SK-N-MC (cell line): ENCODE data around the gene CXorf65.

Source experiments
- DNase-seq: peaks from one replicate; pipeline ENCODE4 v3.0.0-alpha.2; 2011; ENCODE audit warnings: low read depth, low spot score
- H3K27ac ChIP-seq: fragments of 200-600 bp; sonication (generic); 2 replicates; pipeline ENCODE4 v1.5.1; 2016; ENCODE audit warnings: mixed run types
- H3K36me3 ChIP-seq: fragments of 200-600 bp; sonication (generic); 2 replicates; pipeline ENCODE4 v1.6.1; 2017; ENCODE audit warnings: antibody characterized with exemption, low read length, mixed read lengths; ENCODE audit not compliant: insufficient read depth
- H3K4me3 ChIP-seq: fragments of 200-600 bp; sonication (generic); 2 replicates; pipeline ENCODE4 v1.5.1; 2016
- H3K9ac ChIP-seq: fragments of 200-600 bp; sonication (generic); 2 replicates; pipeline ENCODE4 v1.8.0; 2017; ENCODE audit warnings: mixed run types, mixed read lengths; ENCODE audit not compliant: insufficient read length
- H3K9me3 ChIP-seq: fragments of 200-600 bp; sonication (generic); 2 replicates; pipeline ENCODE4 v1.6.1; 2017; ENCODE audit warnings: low read depth, mild to moderate bottlenecking, antibody characterized with exemption, low read length, moderate library complexity, mixed read lengths
- EZH2 ChIP-seq: fragments of 200-600 bp; sonication (generic); IDR thresholded peaks from one replicate; pipeline ENCODE4 v1.6.1; 2017; ENCODE audit warnings: antibody characterized with exemption
- FOXP2 ChIP-seq: optimal IDR thresholded peaks from 2 replicates; pipeline ENCODE3; 2011; ENCODE audit warnings: mild to moderate bottlenecking, moderate library complexity; ENCODE audit not compliant: insufficient read depth; ENCODE audit errors: extremely low read length, control extremely low read depth
- POLR2AphosphoS5 ChIP-seq: IDR thresholded peaks from 2 replicates; pipeline ENCODE4 v1.6.1; 2012; ENCODE audit warnings: mild to moderate bottlenecking, low read depth, low read length, borderline replicate concordance

Gene CXorf65

DNA sequence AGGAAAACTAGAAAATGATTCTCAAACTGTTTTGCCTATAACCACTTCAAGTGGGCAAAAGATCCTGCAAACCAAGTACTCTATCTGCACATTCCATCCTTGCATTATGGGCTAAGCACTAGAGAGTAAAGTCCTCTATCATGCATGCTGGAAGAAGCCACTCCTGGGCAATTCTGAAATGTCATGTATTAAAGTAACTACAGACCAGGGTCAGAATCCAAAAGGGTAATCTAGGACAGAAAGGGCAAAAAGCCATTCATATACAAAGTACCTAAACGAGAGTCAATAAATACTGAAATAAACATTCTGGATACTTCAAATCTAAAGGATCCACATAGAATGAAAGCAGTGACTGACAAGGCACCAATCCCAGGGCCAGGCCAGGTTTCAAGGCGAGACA lies 39.5 kb downstream of the CXorf65 start:
- DNase-seq, result no peak
- Histone ChIP-seq H3K9me3 (no peaks in the 10 kb centered on the region), H3K27ac (no peak overlapping the region), H3K36me3 (peaks cover 3% of the 10 kb centered on the region; the same call in 1 of the 2 replicates), H3K9ac (peak overlapping the region; percentile 63), H3K4me3 (peak overlapping the region; percentile 87)
- TF ChIP-seq EZH2, result no peak

DNA sequence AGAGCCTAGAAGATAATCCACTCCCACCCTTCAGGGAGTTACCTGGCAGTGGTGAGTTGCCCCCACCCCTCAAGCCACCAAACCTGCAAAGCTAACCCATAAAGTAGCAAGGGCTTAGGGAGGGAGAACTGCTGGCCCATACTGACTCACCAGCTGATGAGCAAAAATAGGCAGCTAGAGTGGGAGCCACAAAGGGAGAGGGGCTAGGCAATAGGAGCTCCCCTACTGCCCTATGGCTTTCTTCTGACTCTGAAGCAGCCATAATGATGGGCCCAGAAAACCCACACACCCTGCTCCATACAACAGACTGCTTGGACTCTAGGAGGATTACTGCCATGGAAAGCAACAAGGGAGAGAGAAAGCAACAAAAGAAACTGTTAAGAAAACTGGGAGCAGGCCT lies 46.4 kb downstream of the CXorf65 start:
- Histone ChIP-seq H3K9ac (no peak overlapping the region), H3K9me3 (no peaks in the 10 kb centered on the region), H3K4me3 (no peak overlapping the region), H3K27ac (no peak overlapping the region), H3K36me3 (peaks cover 16% of the 10 kb centered on the region; the same call in 1 of the 2 replicates)
- DNase-seq, result no peak
- no peak for TF ChIP-seq EZH2
- TF ChIP-seq FOXP2, result no peak
- TF ChIP-seq POLR2AphosphoS5, result no peak

DNA sequence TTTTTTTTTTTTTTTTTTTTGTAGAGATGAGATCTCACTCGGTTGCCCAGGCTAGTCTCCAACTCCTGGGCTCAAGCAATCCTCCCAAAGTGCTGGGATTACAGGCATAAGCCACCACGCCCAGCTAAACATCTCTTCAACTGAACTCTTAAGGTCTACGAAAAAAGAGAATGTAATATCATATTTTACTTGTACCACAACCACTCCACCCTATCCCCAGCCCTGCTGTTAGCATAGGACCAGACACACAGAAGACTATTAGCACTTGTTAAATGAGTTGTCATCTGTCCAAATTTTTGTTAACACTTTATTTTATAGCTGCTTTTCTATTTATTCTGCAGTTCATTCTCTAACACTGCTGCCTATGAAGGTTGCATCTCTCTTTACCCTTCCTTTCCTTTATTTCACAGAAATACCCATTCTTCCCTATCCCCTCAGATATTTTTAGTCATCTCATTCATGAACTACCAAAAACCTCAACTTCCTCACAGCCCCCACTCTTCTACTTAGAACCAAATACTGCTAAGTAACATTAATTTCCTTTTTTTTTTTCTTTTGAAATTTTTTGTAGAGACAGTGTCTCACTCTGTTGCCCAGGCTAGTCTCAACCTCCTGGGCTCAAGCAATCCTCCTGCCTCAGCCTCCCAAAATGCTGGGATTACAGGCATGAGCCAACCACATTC lies 48.6 kb downstream of the CXorf65 start:
- no peak overlapping the region for H3K27ac ChIP-seq
- H3K9me3 ChIP-seq, result no peaks in the 10 kb centered on the region
- peaks cover 16% of the 10 kb centered on the region; the same call in 1 of the 2 replicates for H3K36me3 ChIP-seq
- no peak overlapping the region for H3K4me3 ChIP-seq
- no peak for DNase-seq
- no peak for TF ChIP-seq FOXP2
- no peak for TF ChIP-seq POLR2AphosphoS5
- TF ChIP-seq EZH2, result no peak
- H3K9ac ChIP-seq, result no peak overlapping the region

DNA sequence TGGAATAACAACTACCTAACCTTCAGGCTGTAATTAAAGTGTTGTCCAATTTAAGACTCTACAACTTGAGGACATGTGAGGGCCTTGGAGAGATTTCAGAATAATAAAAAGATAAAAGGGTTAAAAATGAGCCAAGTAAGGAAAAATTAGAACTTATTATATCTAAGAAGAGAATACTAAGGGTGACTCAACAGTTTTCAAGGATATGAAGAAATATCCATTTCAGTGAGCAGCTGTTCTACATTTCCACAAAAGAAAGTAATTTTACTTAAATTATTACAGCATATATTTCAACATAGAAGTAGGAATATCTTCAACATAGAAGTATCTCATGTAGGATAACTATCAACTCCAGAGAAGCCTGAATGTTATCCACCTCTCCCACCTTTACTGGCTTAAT lies 49.7 kb downstream of the CXorf65 start:
- no peak overlapping the region for H3K4me3 ChIP-seq
- H3K36me3 ChIP-seq, result peaks cover 14% of the 10 kb centered on the region; the same call in 1 of the 2 replicates
- TF ChIP-seq EZH2 (no peak), FOXP2 (no peak), POLR2AphosphoS5 (no peak)
- H3K9ac ChIP-seq, result no peak overlapping the region
- no peaks in the 10 kb centered on the region for H3K9me3 ChIP-seq
- 0 out of 2 replicates have a peak overlapping the region, but pooled peaks have one; percentile 42 for H3K27ac ChIP-seq
- DNase-seq, result no peak
